ENCODE measurements around the gene AIMP1.
"Not testable (repeated sequence)": the region's sequence is repeated elsewhere in the genome, so short reads cannot be mapped to it uniquely, and the experiment has no call there.

The AIMP1 gene

DNA sequence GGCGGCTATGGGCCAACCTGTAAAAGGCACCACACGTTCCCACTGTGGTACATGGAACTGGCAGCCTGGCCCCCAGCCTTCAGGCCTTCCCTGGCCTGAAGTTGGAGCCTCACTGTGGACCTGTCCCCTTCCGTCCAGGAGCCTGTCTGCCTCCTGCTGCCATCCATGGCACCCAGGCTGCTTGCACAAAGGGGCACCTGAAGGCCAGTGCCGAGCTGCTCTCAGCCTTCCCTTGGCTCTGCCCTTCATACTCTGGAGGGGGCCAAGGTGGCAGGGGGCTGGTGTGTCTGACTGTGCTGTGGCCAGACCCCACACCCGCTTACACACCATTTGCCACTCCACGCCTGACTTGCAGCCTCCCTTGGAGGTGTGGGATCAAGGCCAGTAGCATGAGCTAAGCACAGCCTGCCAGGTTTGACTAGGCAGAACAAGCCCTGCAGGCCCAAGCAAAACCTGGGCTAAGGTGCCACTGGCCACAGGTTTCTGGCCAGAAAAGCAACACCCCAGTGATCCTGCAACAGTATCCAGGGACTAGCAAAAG lies 69.6 kb downstream of the AIMP1 start:
- Histone ChIP-seq H3K4me3 (no peak overlapping the region), H3K9ac (no peak overlapping the region), H3K4me1 (no peaks in the 10 kb centered on the region), H3K27ac (no peak overlapping the region), H4K20me1 (no peaks in the 10 kb centered on the region), H3K9me3 (replicated peaks in 1 of 11) (peaks cover 17 to 24% (median 20%) of the 10 kb centered on the region in 11 experiments), H3K36me3 (no peaks in the 10 kb centered on the region), H3K4me2 (no peak overlapping the region), H3K27me3 (no peaks in the 10 kb centered on the region)
- TF ChIP-seq Cebpa-rat (IDR thresholded peaks at IDR 0.05), result no peak

DNA sequence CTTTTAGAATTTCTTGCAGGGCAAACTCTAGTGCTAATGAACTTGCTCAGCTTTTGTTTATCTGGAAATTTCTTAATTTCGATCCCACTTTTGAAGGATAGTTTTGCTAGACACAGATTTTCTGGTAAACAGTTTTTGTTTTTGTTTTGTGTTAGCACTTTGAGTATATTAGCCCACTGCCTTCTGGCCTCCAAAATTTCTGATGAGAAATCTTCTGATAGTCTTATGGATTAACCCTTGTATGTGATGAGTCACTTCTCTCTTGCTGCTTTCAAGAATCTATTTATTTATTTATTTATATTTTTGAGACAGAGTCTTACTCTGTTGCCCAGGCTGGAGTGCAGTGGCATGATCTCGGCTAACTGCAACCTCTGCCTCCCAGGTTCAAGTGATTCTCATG lies 79.2 kb downstream of the AIMP1 start:
- H3K36me3 ChIP-seq, result no peaks in the 10 kb centered on the region
- no peaks in the 10 kb centered on the region for H4K20me1 ChIP-seq
- peaks cover 20 to 34% (median 26%) of the 10 kb centered on the region in 11 experiments for H3K9me3 ChIP-seq (replicated peaks in 1 of 11)
- H3K4me3 ChIP-seq, result no peak overlapping the region
- no peaks in the 10 kb centered on the region for H3K27me3 ChIP-seq
- H3K4me1 ChIP-seq, result no peaks in the 10 kb centered on the region
- H3K4me2 ChIP-seq, result no peak overlapping the region
- no peak overlapping the region for H3K27ac ChIP-seq
- no peak for TF ChIP-seq Cebpa-rat (IDR thresholded peaks at IDR 0.05)
- H3K9ac ChIP-seq, result no peak overlapping the region

DNA sequence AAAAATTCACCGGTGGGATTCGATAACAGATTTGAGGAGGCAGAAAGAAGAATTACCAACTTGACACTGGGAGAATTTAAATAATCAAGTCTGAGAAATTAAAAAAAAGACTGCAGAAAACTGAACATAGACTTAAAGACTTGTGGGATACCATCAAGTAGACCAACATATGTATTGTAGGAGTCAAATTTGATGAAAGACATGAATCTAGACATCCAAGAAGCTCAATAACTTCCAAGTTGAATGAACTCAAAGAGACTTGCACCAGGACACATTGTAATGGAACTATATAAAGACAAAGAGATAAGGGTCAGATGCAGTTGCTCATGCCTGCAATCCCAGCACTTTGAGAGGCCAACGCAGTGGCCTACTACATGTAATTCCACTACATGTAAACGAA lies 82.5 kb downstream of the AIMP1 start:
- not testable (repeated sequence) for H3K4me2 ChIP-seq, H4K20me1 ChIP-seq, H3K9ac ChIP-seq, H3K36me3 ChIP-seq, H3K27me3 ChIP-seq, H3K27ac ChIP-seq, H3K4me1 ChIP-seq, H3K4me3 ChIP-seq
- peaks cover 20 to 34% (median 26%) of the 10 kb centered on the region in 11 experiments for H3K9me3 ChIP-seq (replicated peaks in 1 of 11)
